OCI-M2 (cell line): ENCODE results near the gene PRSS50.

Experiments
- DNase-seq: peaks from one replicate; lab custom pipeline; 2025; ENCODE audit not compliant: unreplicated experiment; lab: John Stamatoyannopoulos, UW

PRSS50 gene

DNA sequence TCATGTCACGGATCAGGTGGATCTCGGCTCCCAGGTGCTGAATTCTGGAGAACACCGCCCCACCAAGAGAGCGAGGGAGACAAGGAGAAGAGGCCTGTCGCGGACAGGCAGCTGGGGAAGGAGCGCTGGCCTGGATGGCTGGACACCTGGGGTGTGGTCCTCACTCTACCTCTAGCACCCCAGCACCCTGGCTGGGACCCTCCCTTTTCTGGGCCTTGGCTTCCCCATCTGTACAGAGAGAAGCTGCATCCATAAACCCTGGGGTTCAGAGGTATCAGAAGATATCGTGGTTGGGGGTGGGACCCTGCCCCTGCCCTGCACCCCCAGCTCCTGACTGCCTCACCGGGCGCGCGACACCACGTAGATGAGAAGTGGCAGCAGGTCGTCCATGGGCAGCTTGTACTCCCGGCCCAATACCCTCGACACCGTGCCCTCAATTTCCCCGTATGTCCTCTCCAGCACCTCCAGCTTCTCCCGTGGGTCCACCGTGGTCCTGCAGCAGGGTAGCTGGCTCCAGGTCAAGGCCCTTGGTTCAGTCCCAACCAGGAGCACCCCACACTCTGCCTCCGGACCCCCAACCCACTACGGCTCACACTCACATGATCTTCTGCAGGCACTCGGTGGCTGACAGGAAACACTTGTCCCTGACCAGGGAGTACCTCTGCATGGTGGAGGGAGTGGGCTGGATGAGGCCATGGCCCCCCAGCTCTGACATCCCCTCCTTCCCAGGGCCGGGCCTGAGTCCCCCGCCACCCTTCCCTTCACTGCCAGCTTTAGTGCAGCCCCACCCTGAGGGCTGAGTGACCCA, 45.9 kb downstream of the PRSS50 start:
- DNase-seq = no peak

- no peak for DNase-seq
These were observed 46.7 kb downstream of the PRSS50 start for GRCh38 chr3:46670891-46671427.

GRCh38 chr3:46670000-46670890, 47.4 kb downstream of the PRSS50 start:
- no peak for DNase-seq

GRCh38 chr3:46669191-46669999, 48.3 kb downstream of the PRSS50 start:
- DNase-seq = no peak

- DNase-seq = no peak
These were observed 49.1 kb downstream of the PRSS50 start for GRCh38 chr3:46668591-46668990.

- DNase-seq = no peak
These were observed 49.6 kb downstream of the PRSS50 start for GRCh38 chr3:46668116-46668515.

- DNase-seq = no peak
These were observed 50.0 kb downstream of the PRSS50 start for GRCh38 chr3:46667657-46668056.

DNA sequence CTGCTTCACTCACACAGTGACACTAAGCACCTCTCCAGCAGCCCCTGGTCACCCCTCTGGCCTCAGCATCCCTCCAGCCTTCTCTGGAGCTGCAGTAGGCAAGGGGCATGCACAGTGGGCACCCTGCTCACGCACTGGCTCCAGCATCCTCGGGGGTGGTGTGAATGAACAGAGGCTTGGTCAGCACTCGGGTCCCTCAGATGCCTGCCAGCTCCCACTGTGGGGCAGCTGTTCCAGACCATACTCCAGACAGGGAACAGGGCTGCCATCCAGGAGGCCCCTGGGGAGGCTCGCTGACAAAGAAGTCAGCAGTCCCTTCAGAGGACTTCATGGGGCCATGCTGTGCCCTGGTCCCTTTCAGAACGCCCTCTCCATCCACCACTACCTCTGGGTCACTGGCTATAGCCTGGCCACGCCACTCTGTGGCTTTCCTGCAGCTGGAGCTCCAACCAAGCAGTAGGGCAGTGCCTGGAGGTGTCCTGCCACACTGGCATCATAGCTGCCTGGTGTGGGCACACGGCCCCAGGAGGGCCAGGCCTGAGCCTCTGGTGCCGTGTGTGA, 50.5 kb downstream of the PRSS50 start:
- DNase-seq = no peak

- no peak for DNase-seq
These were observed 51.2 kb downstream of the PRSS50 start for GRCh38 chr3:46666453-46666845.

DNA sequence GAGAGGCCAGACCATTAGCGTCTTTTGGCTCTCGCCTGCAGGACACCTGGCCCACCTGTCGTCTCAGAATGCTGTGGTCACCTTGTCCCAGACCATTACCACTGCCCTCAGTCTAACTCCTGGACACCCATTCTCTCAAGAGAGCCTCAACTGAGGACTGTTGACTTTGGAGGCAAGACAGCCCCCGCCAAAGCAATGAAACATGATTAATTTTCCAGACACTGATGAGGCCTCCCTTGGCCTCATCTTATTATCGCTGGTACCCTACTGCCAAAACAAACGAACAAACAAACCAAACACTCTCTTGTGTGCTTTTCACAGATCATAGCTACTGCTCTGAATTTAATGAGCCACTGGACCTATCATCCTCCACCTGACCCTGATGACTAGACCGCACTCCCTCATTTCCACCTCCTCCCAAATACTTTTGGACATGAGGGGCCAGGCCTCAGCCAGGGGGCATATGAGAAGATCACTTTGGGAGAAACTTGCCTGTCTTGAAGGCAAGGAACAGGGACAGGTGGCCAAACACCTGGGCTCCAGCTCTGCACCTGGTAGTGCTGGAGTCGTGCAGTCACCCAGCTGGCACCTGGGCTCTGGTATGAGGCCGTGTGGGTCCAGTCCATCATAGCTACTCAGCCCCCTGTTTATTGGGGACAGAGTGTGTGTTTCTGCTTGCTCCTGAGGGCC, 51.8 kb downstream of the PRSS50 start:
- no peak for DNase-seq

- DNase-seq = no peak
These were observed 52.5 kb downstream of the PRSS50 start for GRCh38 chr3:46664971-46665762.

DNA sequence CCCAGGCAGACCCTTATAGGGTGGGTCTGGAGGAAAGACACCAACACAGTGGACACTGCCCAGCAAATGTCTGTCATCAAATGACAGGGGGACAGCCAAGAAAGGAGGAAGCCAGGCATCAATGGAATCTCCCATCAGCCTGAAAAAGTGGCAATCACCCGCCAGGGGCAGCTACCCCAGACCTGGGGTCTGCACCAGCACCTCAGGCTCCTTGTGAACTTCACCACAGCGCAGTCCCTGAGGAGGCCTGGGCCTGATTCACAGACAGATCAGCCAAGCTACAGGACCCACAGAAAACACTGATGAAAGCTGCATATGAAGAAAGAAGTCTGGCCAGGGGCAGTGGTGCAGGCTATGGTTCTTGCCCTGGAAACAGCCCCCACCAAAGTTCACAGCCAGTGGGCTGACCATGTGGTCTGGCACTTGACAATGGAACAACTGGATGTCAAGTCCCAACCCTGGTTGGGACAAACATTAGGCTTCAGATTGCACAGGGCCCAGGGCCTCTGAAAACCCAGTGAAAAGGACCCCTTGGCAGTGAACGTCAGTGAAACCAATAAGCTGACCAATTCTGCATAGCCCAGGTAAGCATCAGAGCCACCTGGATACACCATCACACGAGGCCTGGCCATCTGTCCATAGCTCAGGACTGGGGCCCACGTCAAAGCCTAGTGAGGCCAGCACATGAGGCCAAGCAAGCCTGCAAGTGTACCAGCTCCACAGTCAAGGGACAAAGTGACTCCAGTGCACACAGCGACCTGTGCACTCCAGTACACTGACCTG, 53.3 kb downstream of the PRSS50 start:
- no peak for DNase-seq

- no peak for DNase-seq
These were observed 54.0 kb downstream of the PRSS50 start for GRCh38 chr3:46663591-46664135.

DNA sequence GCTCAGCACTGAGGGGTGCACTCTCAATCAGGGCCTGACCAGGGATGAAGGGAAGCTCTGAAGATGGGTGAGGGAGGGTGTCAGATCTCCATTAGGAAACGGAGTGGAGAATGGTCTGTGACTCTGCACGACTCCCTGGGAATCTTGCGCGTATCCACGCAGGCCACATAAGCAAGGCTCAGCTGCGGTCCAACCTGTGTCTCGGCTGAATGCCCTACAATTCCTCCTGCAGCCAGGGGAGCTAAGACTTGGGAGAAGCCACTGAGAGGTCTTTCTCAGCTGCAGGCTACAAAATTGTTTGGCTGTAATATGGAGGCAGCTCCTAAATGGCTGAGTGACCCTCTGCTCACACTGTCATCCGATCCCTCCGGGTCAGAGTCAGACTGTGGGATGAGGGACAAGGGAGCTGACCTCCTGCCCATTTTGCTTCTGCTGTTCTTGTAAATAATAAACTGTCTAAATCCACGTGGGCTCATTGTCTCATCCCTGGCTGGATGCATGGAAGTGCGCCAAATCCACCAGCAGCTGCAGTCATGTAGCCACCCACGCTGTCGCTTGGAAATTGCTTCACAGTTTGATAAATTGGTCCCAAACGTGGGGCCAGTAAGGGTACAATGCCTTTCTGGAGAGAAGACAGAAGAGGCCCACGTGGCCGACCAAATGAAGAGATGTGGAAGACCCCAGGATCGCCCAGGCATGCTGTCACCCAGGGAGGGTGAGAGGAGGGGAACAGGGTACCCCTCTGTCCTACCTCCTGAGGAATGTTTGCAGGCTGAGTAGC, 54.7 kb downstream of the PRSS50 start:
- DNase-seq = no peak
